LNCaP clone FGC (cell line): Measurements from ENCODE around the gene KPNB1.

ENCODE experiments used
- DNase-seq: peaks from one replicate; pipeline ENCODE4 v3.0.0-alpha.2; 2011; ENCODE audit warnings: low read depth
- H3K4me3 ChIP-seq: 2 replicates; pipeline ENCODE4 v1.5.1; 2011; ENCODE audit warnings: mild to moderate bottlenecking, low read depth, low read length, control low read depth
- CTCF ChIP-seq: IDR thresholded peaks from 2 replicates; pipeline ENCODE4 v1.5.1; 2012; ENCODE audit warnings: mild to moderate bottlenecking; ENCODE audit not compliant: control insufficient read depth, insufficient read depth; ENCODE audit errors: extremely low read depth

KPNB1 gene

DNA sequence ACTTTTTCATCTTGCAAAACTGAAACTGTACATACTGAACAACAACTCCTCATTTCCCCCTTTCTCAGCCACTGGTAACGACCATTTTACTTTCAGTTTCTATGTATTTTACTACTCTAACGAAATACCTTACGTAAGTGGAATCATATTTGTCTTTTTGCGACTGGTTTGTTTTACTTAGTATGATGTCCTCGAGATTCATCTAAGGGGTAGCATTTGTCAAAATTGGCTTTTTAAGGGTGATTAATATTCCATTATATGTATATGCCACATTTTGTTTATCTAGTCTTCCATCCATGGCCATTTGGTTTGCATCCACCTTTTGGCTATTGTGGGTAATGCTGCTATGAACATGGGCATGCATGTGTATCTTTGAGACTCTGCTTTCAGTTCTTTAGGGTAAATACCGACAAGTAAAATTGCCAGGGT lies 10.4 kb downstream of the KPNB1 start:
- no peak for DNase-seq
- no peak for TF ChIP-seq CTCF
- H3K4me3 ChIP-seq: no peak overlapping the region

DNA sequence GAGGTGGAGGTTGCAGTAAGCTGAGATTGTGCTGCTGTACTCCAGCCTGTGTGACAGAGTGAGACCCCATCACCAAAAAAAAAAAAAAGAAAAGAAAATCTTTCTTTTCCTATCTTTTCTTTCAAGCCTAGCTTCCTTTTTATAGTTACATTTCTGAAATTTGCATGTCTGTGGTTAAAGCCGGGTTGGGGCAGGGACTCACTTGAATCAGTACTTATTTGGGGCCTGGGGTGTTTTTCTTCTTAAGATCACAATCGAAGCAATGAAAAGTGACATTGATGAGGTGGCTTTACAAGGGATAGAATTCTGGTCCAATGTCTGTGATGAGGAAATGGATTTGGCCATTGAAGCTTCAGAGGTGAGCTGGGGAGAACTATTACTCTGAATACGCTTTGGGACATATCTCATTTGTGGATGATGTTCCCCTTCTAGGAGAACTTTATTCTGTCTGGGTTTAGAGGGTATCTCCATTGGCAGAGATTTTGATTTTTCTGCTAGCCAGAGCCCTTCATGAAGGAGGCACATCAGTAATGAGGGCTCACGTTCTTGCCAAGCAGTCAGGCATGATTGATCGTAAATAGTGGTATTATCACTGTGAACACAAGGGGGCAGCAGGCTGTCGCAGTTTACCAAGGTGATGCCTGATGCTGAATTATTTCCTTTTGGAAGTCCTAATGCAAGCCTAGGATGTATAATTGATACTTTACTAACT lies 14.3 kb downstream of the KPNB1 start:
- H3K4me3 ChIP-seq: no peak overlapping the region
- peak; percentile 93 for TF ChIP-seq CTCF
- peak; percentile 25 for DNase-seq

DNA sequence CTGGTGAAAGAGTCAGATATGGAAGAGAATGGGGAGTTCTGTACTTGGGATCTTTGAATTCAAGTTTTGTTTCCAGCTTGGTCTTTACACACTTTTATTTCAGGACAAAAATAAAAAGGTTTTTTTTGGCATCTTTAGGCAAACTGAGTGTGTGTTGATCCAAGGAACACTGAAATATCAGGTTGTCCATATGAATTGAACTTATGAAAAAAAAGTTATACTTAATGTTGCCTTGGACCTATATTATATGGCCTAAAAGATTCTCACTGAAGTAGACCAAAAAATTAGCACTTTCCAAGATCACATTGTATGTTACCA lies 14.9 kb downstream of the KPNB1 start:
- no peak overlapping the region for H3K4me3 ChIP-seq
- no peak for TF ChIP-seq CTCF
- DNase-seq: no peak

GRCh38 chr17:47665655-47666054 lies 15.9 kb downstream of the KPNB1 start:
- DNase-seq: no peak
- no peak overlapping the region for H3K4me3 ChIP-seq
- no peak for TF ChIP-seq CTCF

GRCh38 chr17:47669081-47669480 lies 19.4 kb downstream of the KPNB1 start:
- DNase-seq: no peak
- no peak overlapping the region for H3K4me3 ChIP-seq
- no peak for TF ChIP-seq CTCF

GRCh38 chr17:47670064-47670463 lies 20.3 kb downstream of the KPNB1 start:
- TF ChIP-seq CTCF: no peak
- no peak overlapping the region for H3K4me3 ChIP-seq
- no peak for DNase-seq

- DNase-seq: no peak
- TF ChIP-seq CTCF: no peak
- no peak overlapping the region for H3K4me3 ChIP-seq
These were observed 24.8 kb downstream of the KPNB1 start for GRCh38 chr17:47674499-47674898.
